ENCODE measurements around the gene PXDC1.
A peak's percentile ranks its signal among the peaks of the same experiment; 100 is the strongest.
"Not testable (repeated sequence)": the region's sequence is repeated elsewhere in the genome, so short reads cannot be mapped to it uniquely, and the experiment has no call there.

The PXDC1 gene

GRCh38 chr6:3690506-3690905 lies 61.0 kb downstream of the PXDC1 start:
- Histone ChIP-seq H3K36me3 (ENCODE audit: control insufficient read depth in 4 of 4, insufficient read depth in 4 of 4, low read length in 3 of 4) (no peaks in the 10 kb centered on the region), H3K4me3 (ENCODE audit: control insufficient read depth in 1 of 7, extremely low read depth in 1 of 7, insufficient read depth in 4 of 7, low read depth in 2 of 7, low read length in 6 of 7) (no peak overlapping the region), H3K9me3 (ENCODE audit: control extremely low read depth in 1 of 5, control insufficient read depth in 4 of 5, insufficient read depth in 2 of 5, low read depth in 1 of 5, low read length in 4 of 5) (no peaks in the 10 kb centered on the region), H3K4me1 (ENCODE audit: control extremely low read depth in 1 of 4, control insufficient read depth in 4 of 4, insufficient read depth in 4 of 4, low read length in 3 of 4) (no peaks in the 10 kb centered on the region), H3K27me3 (replicated peaks in 2 of 5; ENCODE audit: control insufficient read depth in 4 of 5, insufficient read depth in 5 of 5, low read length in 4 of 5) (no peaks in the 10 kb centered on the region), H3K27ac (ENCODE audit: insufficient read depth in 1 of 2, low read depth in 1 of 2, low read length in 2 of 2, poor library complexity in 1 of 2, severe bottlenecking in 2 of 2) (no peak overlapping the region)
- WGBS (ENCODE audit: insufficient coverage) = no CpG with 5 or more reads among the region's 2 CpGs
- ChIA-PET POLR2A (no interaction called here), CTCF (no interaction called here)
- no peak for DNase-seq

- ChIA-PET CTCF (no interaction called here), POLR2A (no interaction called here)
- DNase-seq = peak in 1 of 3 donors; percentile 8
- WGBS (ENCODE audit: insufficient coverage) = 60% methylated on average over 1 of the region's 1 CpG
- no peak overlapping the region for H3K4me3 ChIP-seq (ENCODE audit: control insufficient read depth in 1 of 7, extremely low read depth in 1 of 7, insufficient read depth in 4 of 7, low read depth in 2 of 7, low read length in 6 of 7)
- no peaks in the 10 kb centered on the region for H3K27me3 ChIP-seq (replicated peaks in 2 of 5; ENCODE audit: control insufficient read depth in 4 of 5, insufficient read depth in 5 of 5, low read length in 4 of 5)
- H3K36me3 ChIP-seq (ENCODE audit: control insufficient read depth in 4 of 4, insufficient read depth in 4 of 4, low read length in 3 of 4) = no peaks in the 10 kb centered on the region
- no peaks in the 10 kb centered on the region for H3K4me1 ChIP-seq (ENCODE audit: control extremely low read depth in 1 of 4, control insufficient read depth in 4 of 4, insufficient read depth in 4 of 4, low read length in 3 of 4)
- H3K27ac ChIP-seq (ENCODE audit: insufficient read depth in 1 of 2, low read depth in 1 of 2, low read length in 2 of 2, poor library complexity in 1 of 2, severe bottlenecking in 2 of 2) = no peak overlapping the region
- no peaks in the 10 kb centered on the region for H3K9me3 ChIP-seq (ENCODE audit: control extremely low read depth in 1 of 5, control insufficient read depth in 4 of 5, insufficient read depth in 2 of 5, low read depth in 1 of 5, low read length in 4 of 5)
Observed at GRCh38 chr6:3687847-3688246, 63.7 kb downstream of the PXDC1 start.

GRCh38 chr6:3683331-3683730 lies 68.2 kb downstream of the PXDC1 start:
- no peak overlapping the region for H3K4me3 ChIP-seq (ENCODE audit: control insufficient read depth in 1 of 7, extremely low read depth in 1 of 7, insufficient read depth in 4 of 7, low read depth in 2 of 7, low read length in 6 of 7)
- ChIA-PET POLR2A (no interaction called here), CTCF (no interaction called here)
- H3K9me3 ChIP-seq (ENCODE audit: control extremely low read depth in 1 of 5, control insufficient read depth in 4 of 5, insufficient read depth in 2 of 5, low read depth in 1 of 5, low read length in 4 of 5) = peaks cover 0 to 7% (median under 1%) of the 10 kb centered on the region in 5 experiments
- H3K36me3 ChIP-seq (ENCODE audit: control insufficient read depth in 4 of 4, insufficient read depth in 4 of 4, low read length in 3 of 4) = no peaks in the 10 kb centered on the region
- no peaks in the 10 kb centered on the region for H3K27me3 ChIP-seq (replicated peaks in 2 of 5; ENCODE audit: control insufficient read depth in 4 of 5, insufficient read depth in 5 of 5, low read length in 4 of 5)
- WGBS (ENCODE audit: insufficient coverage) = 94% methylated on average over 5 of the region's 6 CpGs
- no peak for DNase-seq
- H3K27ac ChIP-seq (ENCODE audit: insufficient read depth in 1 of 2, low read depth in 1 of 2, low read length in 2 of 2, poor library complexity in 1 of 2, severe bottlenecking in 2 of 2) = no peak overlapping the region
- no peaks in the 10 kb centered on the region for H3K4me1 ChIP-seq (ENCODE audit: control extremely low read depth in 1 of 4, control insufficient read depth in 4 of 4, insufficient read depth in 4 of 4, low read length in 3 of 4)

- H3K27me3 ChIP-seq (replicated peaks in 2 of 5; ENCODE audit: control insufficient read depth in 4 of 5, insufficient read depth in 5 of 5, low read length in 4 of 5) = no peaks in the 10 kb centered on the region
- 100% methylated on average over 4 of the region's 4 CpGs for WGBS (ENCODE audit: insufficient coverage)
- CTCF ChIA-PET = no interaction called here
- H3K9me3 ChIP-seq (ENCODE audit: control extremely low read depth in 1 of 5, control insufficient read depth in 4 of 5, insufficient read depth in 2 of 5, low read depth in 1 of 5, low read length in 4 of 5) = peaks cover 0 to 8% (median 5%) of the 10 kb centered on the region in 5 experiments
- no peaks in the 10 kb centered on the region for H3K4me1 ChIP-seq (ENCODE audit: control extremely low read depth in 1 of 4, control insufficient read depth in 4 of 4, insufficient read depth in 4 of 4, low read length in 3 of 4)
- no peak overlapping the region for H3K4me3 ChIP-seq (ENCODE audit: control insufficient read depth in 1 of 7, extremely low read depth in 1 of 7, insufficient read depth in 4 of 7, low read depth in 2 of 7, low read length in 6 of 7)
- POLR2A ChIA-PET = no interaction called here
- no peak for DNase-seq
- no peak overlapping the region for H3K27ac ChIP-seq (ENCODE audit: insufficient read depth in 1 of 2, low read depth in 1 of 2, low read length in 2 of 2, poor library complexity in 1 of 2, severe bottlenecking in 2 of 2)
- H3K36me3 ChIP-seq (ENCODE audit: control insufficient read depth in 4 of 4, insufficient read depth in 4 of 4, low read length in 3 of 4) = no peaks in the 10 kb centered on the region
Observed at GRCh38 chr6:3678946-3679345, 72.6 kb downstream of the PXDC1 start.

GRCh38 chr6:3677751-3678150 lies 73.8 kb downstream of the PXDC1 start:
- POLR2A ChIA-PET; H3K27me3 ChIP-seq (replicated peaks in 2 of 5; ENCODE audit: control insufficient read depth in 4 of 5, insufficient read depth in 5 of 5, low read length in 4 of 5); CTCF ChIA-PET; DNase-seq; H3K36me3 ChIP-seq (ENCODE audit: control insufficient read depth in 4 of 4, insufficient read depth in 4 of 4, low read length in 3 of 4); H3K4me3 ChIP-seq (ENCODE audit: control insufficient read depth in 1 of 7, extremely low read depth in 1 of 7, insufficient read depth in 4 of 7, low read depth in 2 of 7, low read length in 6 of 7); H3K9me3 ChIP-seq (ENCODE audit: control extremely low read depth in 1 of 5, control insufficient read depth in 4 of 5, insufficient read depth in 2 of 5, low read depth in 1 of 5, low read length in 4 of 5); H3K4me1 ChIP-seq (ENCODE audit: control extremely low read depth in 1 of 4, control insufficient read depth in 4 of 4, insufficient read depth in 4 of 4, low read length in 3 of 4); H3K27ac ChIP-seq (ENCODE audit: insufficient read depth in 1 of 2, low read depth in 1 of 2, low read length in 2 of 2, poor library complexity in 1 of 2, severe bottlenecking in 2 of 2): not testable (repeated sequence)
- WGBS (ENCODE audit: insufficient coverage) = 97% methylated on average over 8 of the region's 9 CpGs

GRCh38 chr6:3677351-3677750 lies 74.2 kb downstream of the PXDC1 start:
- H3K36me3 ChIP-seq (ENCODE audit: control insufficient read depth in 4 of 4, insufficient read depth in 4 of 4, low read length in 3 of 4); H3K9me3 ChIP-seq (ENCODE audit: control extremely low read depth in 1 of 5, control insufficient read depth in 4 of 5, insufficient read depth in 2 of 5, low read depth in 1 of 5, low read length in 4 of 5); H3K27me3 ChIP-seq (replicated peaks in 2 of 5; ENCODE audit: control insufficient read depth in 4 of 5, insufficient read depth in 5 of 5, low read length in 4 of 5); H3K4me1 ChIP-seq (ENCODE audit: control extremely low read depth in 1 of 4, control insufficient read depth in 4 of 4, insufficient read depth in 4 of 4, low read length in 3 of 4); DNase-seq; CTCF ChIA-PET; POLR2A ChIA-PET; H3K4me3 ChIP-seq (ENCODE audit: control insufficient read depth in 1 of 7, extremely low read depth in 1 of 7, insufficient read depth in 4 of 7, low read depth in 2 of 7, low read length in 6 of 7); H3K27ac ChIP-seq (ENCODE audit: insufficient read depth in 1 of 2, low read depth in 1 of 2, low read length in 2 of 2, poor library complexity in 1 of 2, severe bottlenecking in 2 of 2): not testable (repeated sequence)
- WGBS (ENCODE audit: insufficient coverage) = 100% methylated on average over 1 of the region's 1 CpG
